ENCODE data around the gene C5.

DNA sequence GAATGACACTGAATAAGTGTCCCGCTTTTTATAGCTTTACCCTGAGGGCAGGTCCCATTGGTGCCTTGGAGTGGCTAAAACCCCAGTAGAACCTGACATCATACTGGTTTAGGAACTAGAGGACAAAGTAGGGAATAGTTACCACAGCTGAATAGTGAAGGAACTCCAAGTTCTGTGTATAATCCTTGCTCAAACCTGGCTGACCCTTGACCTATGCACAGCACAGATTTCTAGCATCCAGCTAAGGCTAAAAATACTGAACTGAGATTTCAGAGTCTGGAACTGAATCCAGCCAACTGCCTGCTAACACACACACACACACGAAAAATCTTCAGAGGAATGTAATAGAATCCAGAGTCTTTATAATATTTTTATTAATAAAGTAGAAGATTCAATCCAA is 50.8 kb downstream of the C5 start:
- TF ChIP-seq, protein P1, sequence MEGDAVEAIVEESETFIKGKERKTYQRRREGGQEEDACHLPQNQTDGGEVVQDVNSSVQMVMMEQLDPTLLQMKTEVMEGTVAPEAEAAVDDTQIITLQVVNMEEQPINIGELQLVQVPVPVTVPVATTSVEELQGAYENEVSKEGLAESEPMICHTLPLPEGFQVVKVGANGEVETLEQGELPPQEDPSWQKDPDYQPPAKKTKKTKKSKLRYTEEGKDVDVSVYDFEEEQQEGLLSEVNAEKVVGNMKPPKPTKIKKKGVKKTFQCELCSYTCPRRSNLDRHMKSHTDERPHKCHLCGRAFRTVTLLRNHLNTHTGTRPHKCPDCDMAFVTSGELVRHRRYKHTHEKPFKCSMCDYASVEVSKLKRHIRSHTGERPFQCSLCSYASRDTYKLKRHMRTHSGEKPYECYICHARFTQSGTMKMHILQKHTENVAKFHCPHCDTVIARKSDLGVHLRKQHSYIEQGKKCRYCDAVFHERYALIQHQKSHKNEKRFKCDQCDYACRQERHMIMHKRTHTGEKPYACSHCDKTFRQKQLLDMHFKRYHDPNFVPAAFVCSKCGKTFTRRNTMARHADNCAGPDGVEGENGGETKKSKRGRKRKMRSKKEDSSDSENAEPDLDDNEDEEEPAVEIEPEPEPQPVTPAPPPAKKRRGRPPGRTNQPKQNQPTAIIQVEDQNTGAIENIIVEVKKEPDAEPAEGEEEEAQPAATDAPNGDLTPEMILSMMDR (IDR thresholded peaks at IDR 0.05; ENCODE audit: low read length), result no peak
- no peak for TF ChIP-seq EZH2 (optimal IDR thresholded peaks at IDR 0.05; ENCODE audit: low read depth, low read length)

Data from MM.1S (cell line).